Immature natural killer cell (primary cell): Measurements from ENCODE around the gene CORIN. TPM values are rescaled to one million over a fixed set of nuclear protein-coding genes. Genes with fewer than 3 reads are reported as not detected.

ENCODE experiments used
- DNase-seq, 3 donors: peaks; one replicate each; pipeline ENCODE4 v3.0.0; 2022; ENCODE audit warnings: mixed read lengths in 1 of 3
- H3K27ac Mint-ChIP-seq, 6 donors: one replicate each; pipeline ENCODE4 v1.8.0; 2020; ENCODE audit warnings: mixed read lengths in 6 of 6, mild to moderate bottlenecking in 5 of 6, inconsistent platforms in 4 of 6, moderate library complexity in 3 of 6
- H3K27me3 Mint-ChIP-seq, 3 donors: one replicate each; pipeline ENCODE4 v1.8.0; 2020 to 2021; ENCODE audit warnings: low read depth in 3 of 3, mild to moderate bottlenecking in 3 of 3, mixed read lengths in 3 of 3, moderate library complexity in 3 of 3, inconsistent platforms in 1 of 3
- H3K36me3 Mint-ChIP-seq, 3 donors: one replicate each; pipeline ENCODE4 v1.8.0; 2020; ENCODE audit warnings: mixed read lengths in 3 of 3, inconsistent platforms in 2 of 3, mild to moderate bottlenecking in 2 of 3
- H3K4me1 Mint-ChIP-seq, 2 donors: one replicate each; pipeline ENCODE4 v1.8.0; 2020; ENCODE audit warnings: inconsistent platforms in 2 of 2, mild to moderate bottlenecking in 2 of 2, mixed read lengths in 2 of 2, moderate library complexity in 1 of 2
- H3K4me3 Mint-ChIP-seq, 5 donors: one replicate each; pipeline ENCODE4 v1.8.0; 2020; ENCODE audit warnings: mild to moderate bottlenecking in 5 of 5, mixed read lengths in 5 of 5, inconsistent platforms in 3 of 5, moderate library complexity in 3 of 5
- H3K9me3 Mint-ChIP-seq, 6 donors: one replicate each; pipeline ENCODE4 v1.8.0; 2020; ENCODE audit warnings: mild to moderate bottlenecking in 6 of 6, mixed read lengths in 6 of 6, inconsistent platforms in 4 of 6, moderate library complexity in 3 of 6
- polyA plus RNA-seq, 3 donors: library from polyadenylated mRNA; unstranded; fragments of 300-500 nt; fragmentation: Illumina TruSeq; gene quantifications; one replicate each; pipeline ENCODE4 v1.2.3, GENCODE V29; 2021

CORIN gene
- polyA plus RNA-seq, 3 donors from 2014 or later: not detected

GRCh38 chr4:47746122-47746521 lies 91.7 kb downstream of the CORIN start:
- peaks cover 0 to 15% (median 7%) of the 10 kb centered on the region in 3 donors for H3K27me3 Mint-ChIP-seq

GRCh38 chr4:47744843-47745382 lies 93.0 kb downstream of the CORIN start:
- DNase-seq: no peak
- no peak overlapping the region for H3K27ac Mint-ChIP-seq
- H3K9me3 Mint-ChIP-seq: peaks cover under 1 to 11% (median 4%) of the 10 kb centered on the region in 6 donors

More at GRCh38 chr4:47746122-47746521, 91.7 kb downstream of the CORIN start:
- DNase-seq: no peak
- H3K4me1 Mint-ChIP-seq: no peaks in the 10 kb centered on the region
- no peak overlapping the region for H3K27ac Mint-ChIP-seq
- peaks cover 0 to 5% (median 0%) of the 10 kb centered on the region in 6 donors for H3K9me3 Mint-ChIP-seq
- no peak overlapping the region for H3K4me3 Mint-ChIP-seq
- H3K36me3 Mint-ChIP-seq: no peaks in the 10 kb centered on the region

GRCh38 chr4:47744253-47744652 lies 93.6 kb downstream of the CORIN start:
- DNase-seq: no peak
- Mint-ChIP-seq H3K27me3 (peaks cover 0 to 10% (median 5%) of the 10 kb centered on the region in 3 donors), H3K4me3 (no peak overlapping the region), H3K36me3 (peaks cover 0 to 3% (median 0%) of the 10 kb centered on the region in 3 donors), H3K9me3 (peaks cover 3 to 16% (median 6%) of the 10 kb centered on the region in 6 donors), H3K4me1 (no peaks in the 10 kb centered on the region), H3K27ac (no peak overlapping the region)

More at GRCh38 chr4:47744843-47745382, 93.0 kb downstream of the CORIN start:
- no peak overlapping the region for H3K4me3 Mint-ChIP-seq
- H3K27me3 Mint-ChIP-seq: peaks cover 0 to 8% (median 3%) of the 10 kb centered on the region in 3 donors
- peaks cover 0 to under 1% (median 0%) of the 10 kb centered on the region in 3 donors for H3K36me3 Mint-ChIP-seq
- no peaks in the 10 kb centered on the region for H3K4me1 Mint-ChIP-seq

- H3K27ac Mint-ChIP-seq: no peak overlapping the region
- peaks cover 0 to 10% (median 8%) of the 10 kb centered on the region in 3 donors for H3K27me3 Mint-ChIP-seq
- H3K9me3 Mint-ChIP-seq: peaks cover 3 to 21% (median 7%) of the 10 kb centered on the region in 6 donors
- peaks cover 0 to 3% (median 0%) of the 10 kb centered on the region in 3 donors for H3K36me3 Mint-ChIP-seq
- no peaks in the 10 kb centered on the region for H3K4me1 Mint-ChIP-seq
- H3K4me3 Mint-ChIP-seq: no peak overlapping the region
- no peak for DNase-seq
Observed at GRCh38 chr4:47741200-47741599, 96.7 kb downstream of the CORIN start.

- no peak for DNase-seq
Observed at GRCh38 chr4:47737326-47737725, 100.5 kb downstream of the CORIN start.

GRCh38 chr4:47736555-47736954 lies 101.3 kb downstream of the CORIN start:
- H3K36me3 Mint-ChIP-seq: peaks cover 0 to 3% (median 0%) of the 10 kb centered on the region in 3 donors
- peaks cover 0 to 5% (median 3%) of the 10 kb centered on the region in 3 donors for H3K27me3 Mint-ChIP-seq
- no peak overlapping the region for H3K27ac Mint-ChIP-seq
- DNase-seq: no peak
- no peak overlapping the region for H3K4me3 Mint-ChIP-seq
- H3K9me3 Mint-ChIP-seq: peaks cover 3 to 16% (median 6%) of the 10 kb centered on the region in 6 donors
- H3K4me1 Mint-ChIP-seq: no peaks in the 10 kb centered on the region

More at GRCh38 chr4:47737326-47737725, 100.5 kb downstream of the CORIN start:
- no peak overlapping the region for H3K4me3 Mint-ChIP-seq
- peaks cover 3 to 16% (median 6%) of the 10 kb centered on the region in 6 donors for H3K9me3 Mint-ChIP-seq
- H3K36me3 Mint-ChIP-seq: peaks cover 0 to 3% (median 0%) of the 10 kb centered on the region in 3 donors
- peaks cover 0 to 5% (median 3%) of the 10 kb centered on the region in 3 donors for H3K27me3 Mint-ChIP-seq
- H3K27ac Mint-ChIP-seq: no peak overlapping the region
- no peaks in the 10 kb centered on the region for H3K4me1 Mint-ChIP-seq

GRCh38 chr4:47736146-47736545 lies 101.7 kb downstream of the CORIN start:
- Mint-ChIP-seq H3K4me1 (no peaks in the 10 kb centered on the region), H3K9me3 (peaks cover 3 to 16% (median 6%) of the 10 kb centered on the region in 6 donors), H3K4me3 (no peak overlapping the region), H3K27ac (no peak overlapping the region), H3K36me3 (peaks cover 0 to 3% (median 0%) of the 10 kb centered on the region in 3 donors), H3K27me3 (peaks cover 0 to 5% (median 3%) of the 10 kb centered on the region in 3 donors)
- DNase-seq: no peak

GRCh38 chr4:47733302-47734175 lies 104.3 kb downstream of the CORIN start:
- Mint-ChIP-seq H3K27ac (no peak overlapping the region), H3K4me3 (no peak overlapping the region), H3K27me3 (peaks cover 0 to 5% (median 0%) of the 10 kb centered on the region in 3 donors), H3K9me3 (no peaks in the 10 kb centered on the region), H3K4me1 (no peaks in the 10 kb centered on the region), H3K36me3 (no peaks in the 10 kb centered on the region)
- DNase-seq: no peak

GRCh38 chr4:47731182-47731581 lies 106.7 kb downstream of the CORIN start:
- no peak overlapping the region for H3K4me3 Mint-ChIP-seq

GRCh38 chr4:47729131-47729680 lies 108.7 kb downstream of the CORIN start:
- Mint-ChIP-seq H3K27me3 (peaks cover 0 to 12% (median 2%) of the 10 kb centered on the region in 3 donors), H3K36me3 (no peaks in the 10 kb centered on the region), H3K4me1 (no peaks in the 10 kb centered on the region), H3K4me3 (no peak overlapping the region), H3K9me3 (peaks cover 0 to 2% (median 0%) of the 10 kb centered on the region in 6 donors), H3K27ac (no peak overlapping the region)
- no peak for DNase-seq

More at GRCh38 chr4:47731182-47731581, 106.7 kb downstream of the CORIN start:
- Mint-ChIP-seq H3K36me3 (no peaks in the 10 kb centered on the region), H3K27ac (no peak overlapping the region), H3K9me3 (no peaks in the 10 kb centered on the region), H3K4me1 (no peaks in the 10 kb centered on the region), H3K27me3 (peaks cover 0 to 5% (median 0%) of the 10 kb centered on the region in 3 donors)
- no peak for DNase-seq

GRCh38 chr4:47721892-47722575 lies 115.8 kb downstream of the CORIN start:
- H3K9me3 Mint-ChIP-seq: peaks cover 0 to 2% (median 0%) of the 10 kb centered on the region in 6 donors
- H3K4me1 Mint-ChIP-seq: no peaks in the 10 kb centered on the region
- peaks cover 4 to 7% (median 6%) of the 10 kb centered on the region in 3 donors for H3K27me3 Mint-ChIP-seq
- H3K4me3 Mint-ChIP-seq: no peak overlapping the region
- no peaks in the 10 kb centered on the region for H3K36me3 Mint-ChIP-seq
- DNase-seq: no peak
- H3K27ac Mint-ChIP-seq: no peak overlapping the region

- no peak overlapping the region for H3K4me3 Mint-ChIP-seq
- H3K27me3 Mint-ChIP-seq: peaks cover 4 to 7% (median 6%) of the 10 kb centered on the region in 3 donors
- H3K27ac Mint-ChIP-seq: no peak overlapping the region
- no peaks in the 10 kb centered on the region for H3K36me3 Mint-ChIP-seq
- H3K4me1 Mint-ChIP-seq: no peaks in the 10 kb centered on the region
- peaks cover 0 to 2% (median 0%) of the 10 kb centered on the region in 6 donors for H3K9me3 Mint-ChIP-seq
- DNase-seq: no peak
Observed at GRCh38 chr4:47721485-47721884, 116.4 kb downstream of the CORIN start.

- H3K27ac Mint-ChIP-seq: no peak overlapping the region
- DNase-seq: no peak
- H3K4me1 Mint-ChIP-seq: no peaks in the 10 kb centered on the region
- no peak overlapping the region for H3K4me3 Mint-ChIP-seq
- no peaks in the 10 kb centered on the region for H3K36me3 Mint-ChIP-seq
- H3K9me3 Mint-ChIP-seq: peaks cover 0 to 2% (median 0%) of the 10 kb centered on the region in 6 donors
- peaks cover 4 to 7% (median 6%) of the 10 kb centered on the region in 3 donors for H3K27me3 Mint-ChIP-seq
Observed at GRCh38 chr4:47720787-47721186, 117.1 kb downstream of the CORIN start.
